ENCODE data around the gene WARS2.

Gene WARS2

DNA sequence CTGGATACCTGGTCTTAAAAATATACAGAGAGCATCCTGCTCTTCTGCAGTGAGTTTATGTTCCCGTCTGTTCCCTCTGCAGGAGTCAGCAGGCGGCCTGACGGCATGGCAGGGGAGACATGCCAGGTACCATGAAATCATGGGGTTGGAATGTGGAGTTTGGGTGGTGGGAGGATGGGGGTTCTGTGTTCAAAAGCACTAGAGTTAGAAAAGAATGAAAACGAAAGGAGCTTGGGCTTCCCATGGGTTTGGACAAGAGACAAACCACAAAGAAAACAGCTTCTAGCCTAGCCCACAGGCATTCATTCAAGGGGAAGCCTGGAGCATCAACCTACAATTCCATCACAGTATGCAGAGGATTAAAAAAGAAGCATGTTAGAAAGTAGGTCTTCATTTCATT, 59.9 kb downstream of the WARS2 start:
- ChIA-PET CTCF (interaction anchor here (0.9 to 1.5 kb wide), 3 partner anchors 10 to 36 kb away, joined by 3 to 5 read pairs (median 4); no protein-coding TSS in a partner anchor), POLR2A (no interaction called here)
- no peak for DNase-seq (ENCODE audit: extremely low spot score)
- TF ChIP-seq, protein P1, sequence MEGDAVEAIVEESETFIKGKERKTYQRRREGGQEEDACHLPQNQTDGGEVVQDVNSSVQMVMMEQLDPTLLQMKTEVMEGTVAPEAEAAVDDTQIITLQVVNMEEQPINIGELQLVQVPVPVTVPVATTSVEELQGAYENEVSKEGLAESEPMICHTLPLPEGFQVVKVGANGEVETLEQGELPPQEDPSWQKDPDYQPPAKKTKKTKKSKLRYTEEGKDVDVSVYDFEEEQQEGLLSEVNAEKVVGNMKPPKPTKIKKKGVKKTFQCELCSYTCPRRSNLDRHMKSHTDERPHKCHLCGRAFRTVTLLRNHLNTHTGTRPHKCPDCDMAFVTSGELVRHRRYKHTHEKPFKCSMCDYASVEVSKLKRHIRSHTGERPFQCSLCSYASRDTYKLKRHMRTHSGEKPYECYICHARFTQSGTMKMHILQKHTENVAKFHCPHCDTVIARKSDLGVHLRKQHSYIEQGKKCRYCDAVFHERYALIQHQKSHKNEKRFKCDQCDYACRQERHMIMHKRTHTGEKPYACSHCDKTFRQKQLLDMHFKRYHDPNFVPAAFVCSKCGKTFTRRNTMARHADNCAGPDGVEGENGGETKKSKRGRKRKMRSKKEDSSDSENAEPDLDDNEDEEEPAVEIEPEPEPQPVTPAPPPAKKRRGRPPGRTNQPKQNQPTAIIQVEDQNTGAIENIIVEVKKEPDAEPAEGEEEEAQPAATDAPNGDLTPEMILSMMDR (IDR thresholded peaks at IDR 0.05; ENCODE audit: control extremely low read depth, extremely low read depth, low read depth, missing control alignments): no peak

DNA sequence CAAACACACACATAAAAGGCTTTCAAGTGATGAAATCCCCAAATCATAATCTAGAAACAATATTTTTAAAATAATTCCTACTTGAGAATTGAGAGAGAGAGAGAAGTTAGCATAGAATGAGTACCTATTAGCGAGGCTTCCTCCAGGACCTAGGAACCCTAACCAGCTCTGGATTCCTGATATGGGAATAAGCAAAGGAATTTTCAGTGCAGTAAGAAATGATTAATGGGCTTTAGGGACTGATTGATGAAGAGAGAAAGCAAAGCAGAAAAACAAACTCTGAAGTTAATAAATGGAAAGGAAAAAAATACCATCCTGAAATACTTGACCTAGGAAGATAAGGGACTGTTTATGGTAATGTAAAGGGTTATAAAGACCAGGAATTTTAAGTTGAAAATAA, 60.6 kb downstream of the WARS2 start:
- ChIA-PET POLR2A (no interaction called here), CTCF (no interaction called here)
- no peak for DNase-seq (ENCODE audit: extremely low spot score)
- TF ChIP-seq, protein P1 (IDR thresholded peaks at IDR 0.05; ENCODE audit: control extremely low read depth, extremely low read depth, low read depth, missing control alignments): no peak

DNA sequence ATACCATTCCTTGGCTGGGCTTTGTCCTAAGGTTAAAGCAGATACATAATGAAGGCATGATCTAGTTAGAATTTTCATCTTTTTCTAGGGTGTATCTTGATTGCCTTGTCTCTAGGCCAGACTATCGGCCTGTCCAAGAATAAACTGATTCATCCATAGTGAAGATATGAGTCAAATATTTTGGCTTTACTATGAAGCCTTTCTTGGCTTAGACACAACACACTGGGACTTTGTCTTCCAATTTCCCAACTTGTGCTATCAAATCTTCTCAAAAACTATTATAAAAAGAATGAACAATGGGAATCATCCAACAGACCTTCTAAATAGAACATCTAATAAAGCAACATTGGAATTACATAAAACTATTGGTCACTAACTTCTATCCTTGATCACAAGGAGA, 64.8 kb downstream of the WARS2 start:
- no peak for DNase-seq (ENCODE audit: extremely low spot score)
- ChIA-PET POLR2A (no interaction called here), CTCF (interaction anchor here (1.3 to 1.4 kb wide), 2 partner anchors 10 kb away, joined by 4 read pairs; no protein-coding TSS in a partner anchor)
- TF ChIP-seq, protein P1 (IDR thresholded peaks at IDR 0.05; ENCODE audit: control extremely low read depth, extremely low read depth, low read depth, missing control alignments): no peak

DNA sequence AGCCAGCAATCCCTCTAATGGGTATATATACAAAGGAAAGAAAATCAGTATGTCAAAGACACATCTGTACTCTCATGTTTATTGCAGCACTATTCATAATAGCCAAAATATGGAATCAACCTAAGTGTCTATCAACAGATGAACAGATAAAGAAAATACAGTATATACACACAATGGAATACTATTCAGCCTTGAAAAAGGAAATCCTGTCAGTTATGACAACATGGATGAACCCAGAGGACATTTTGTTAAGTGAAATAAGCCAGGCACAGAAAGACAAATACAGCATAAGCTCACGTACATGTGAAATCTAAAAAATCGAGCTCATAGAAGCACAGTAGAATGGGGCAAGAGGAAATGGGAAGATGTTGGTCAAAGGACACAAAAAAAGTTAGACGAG, 69.1 kb downstream of the WARS2 start:
- TF ChIP-seq, protein P1 (IDR thresholded peaks at IDR 0.05; ENCODE audit: control extremely low read depth, extremely low read depth, low read depth, missing control alignments): no peak
- CTCF ChIA-PET: interaction anchor here (0.8 to 1.6 kb wide), 4 partner anchors 10 to 65 kb away, joined by 3 to 5 read pairs (median 4); no protein-coding TSS in a partner anchor
- DNase-seq (ENCODE audit: extremely low spot score): no peak
- POLR2A ChIA-PET: no interaction called here

DNA sequence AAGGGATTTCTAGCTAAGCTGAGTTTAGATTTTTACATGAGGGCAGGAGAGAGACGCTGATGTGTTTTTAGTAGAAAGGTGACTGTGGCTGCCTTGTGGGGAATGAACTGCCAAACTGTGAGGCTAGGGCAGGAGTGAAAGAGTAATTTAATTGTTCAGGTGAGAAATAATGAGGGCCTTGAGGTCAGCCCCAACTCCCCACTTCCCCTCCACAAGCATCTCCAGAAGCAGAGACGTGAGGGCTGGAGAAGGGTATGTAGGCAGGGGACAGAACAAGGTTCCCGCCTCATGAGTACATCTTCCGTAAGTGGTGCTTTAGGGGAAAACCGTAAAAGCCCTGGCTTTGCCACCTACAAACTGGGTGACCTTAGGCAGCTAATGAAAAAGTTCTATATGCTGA, 70.8 kb downstream of the WARS2 start:
- CTCF ChIA-PET: interaction anchor here (1.0 to 1.6 kb wide), 2 partner anchors 12 to 15 kb away, joined by 3 to 5 read pairs; no protein-coding TSS in a partner anchor
- DNase-seq (ENCODE audit: extremely low spot score): no peak
- TF ChIP-seq, protein P1 (IDR thresholded peaks at IDR 0.05; ENCODE audit: control extremely low read depth, extremely low read depth, low read depth, missing control alignments): no peak
- POLR2A ChIA-PET: no interaction called here

DNA sequence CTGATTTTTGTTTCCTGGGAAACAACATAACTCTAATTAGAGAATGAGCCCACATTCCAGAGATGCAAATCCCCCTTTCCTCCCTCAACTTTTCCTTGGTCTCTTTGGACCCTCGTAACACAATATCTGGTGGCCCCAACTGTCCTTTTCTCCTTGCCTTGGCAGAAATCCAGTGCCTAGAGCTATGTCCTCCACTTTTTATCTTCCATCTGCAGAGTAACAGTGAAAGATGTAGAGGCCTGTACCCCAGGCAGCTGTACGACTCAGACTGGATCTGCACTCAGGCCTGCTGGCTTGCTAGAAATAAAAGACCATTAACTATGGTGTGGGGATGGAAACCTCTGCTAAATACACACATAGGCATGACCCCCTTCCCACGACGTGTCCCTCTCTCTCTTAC, 72.0 kb downstream of the WARS2 start:
- no peak for DNase-seq (ENCODE audit: extremely low spot score)
- TF ChIP-seq, protein P1 (IDR thresholded peaks at IDR 0.05; ENCODE audit: control extremely low read depth, extremely low read depth, low read depth, missing control alignments): no peak
- ChIA-PET CTCF (interaction anchor here (1.0 kb wide), 1 partner anchor 16 kb away, joined by 3 read pairs; no protein-coding TSS in a partner anchor), POLR2A (no interaction called here)

All from GM10248 (cell line).